ENCODE results near the gene PAQR7. TPM values are rescaled to one million over a fixed set of nuclear protein-coding genes. Genes with fewer than 3 reads are reported as not detected.
A peak's percentile ranks its signal among the peaks of the same experiment; 100 is the strongest.

The PAQR7 gene
- 10 to 100 TPM in 3 of 4 donors, 1 to 10 TPM in 1; 6.6 to 18.3 (median 12.1) TPM for total RNA-seq

GRCh38 chr1:25875154-25875855 lies at the start of gene PAQR7:
PAQR7 (minus strand) TSS chr1:25875708; CDS start chr1:25863839, 11,869 bp downstream.
- intact Hi-C loops (cut with DNase I): no loop called here
- WGBS, 2 donors: 0 to 4% methylated on average over 9 to 19 of the region's 75 CpGs
- no peaks in the 10 kb centered on the region for H3K27me3 ChIP-seq
- H3K4me3 ChIP-seq: peak within 1 kb of the TSS; percentile 69 to 79 (median 75)
- peaks cover 40 to 95% (median 58%) of the 10 kb centered on the region in 3 donors for H3K4me1 ChIP-seq
- peak in 1 of 6 experiments; percentile 5 for TF ChIP-seq CTCF (IDR thresholded peaks at IDR 0.05)
- TF ChIP-seq POLR2A (IDR thresholded peaks at IDR 0.05): peak in 2 of 4 donors; percentile 58
- H3K9me3 ChIP-seq: no peaks in the 10 kb centered on the region
- no peak for DNase-seq
- peak within 1 kb of the TSS; percentile 85 to 96 (median 92) for H3K27ac ChIP-seq
- H3K36me3 ChIP-seq: peaks cover 0 to 3% (median 0%) of the 10 kb centered on the region in 3 donors

- TF ChIP-seq CTCF (IDR thresholded peaks at IDR 0.05) (no peak), POLR2A (IDR thresholded peaks at IDR 0.05) (no peak)
- Histone ChIP-seq H3K27me3 (peaks cover 0 to 13% (median 0%) of the 10 kb centered on the region in 4 donors), H3K4me3 (no peak overlapping the region), H3K4me1 (peaks cover 3 to 43% (median 17%) of the 10 kb centered on the region in 3 donors), H3K36me3 (no peaks in the 10 kb centered on the region), H3K9me3 (no peaks in the 10 kb centered on the region), H3K27ac (no peak overlapping the region)
- no peak for DNase-seq
- intact Hi-C loops (cut with DNase I): no loop called here
- 54 to 60% methylated on average over 2 of the region's 2 CpGs for WGBS, 2 donors
Observed at GRCh38 chr1:25924454-25924853, 48.9 kb upstream of the PAQR7 start.

GRCh38 chr1:25922971-25923552 lies 47.6 kb upstream of the PAQR7 start:
- DNase-seq: no peak
- peak overlapping the region; percentile 74 to 88 (median 82) for H3K27ac ChIP-seq

GRCh38 chr1:25922056-25922970 lies 46.8 kb upstream of the PAQR7 start:
- Histone ChIP-seq H3K4me1 (peaks cover 3 to 25% (median 15%) of the 10 kb centered on the region in 3 donors), H3K9me3 (no peaks in the 10 kb centered on the region), H3K36me3 (no peaks in the 10 kb centered on the region), H3K27ac (peak overlapping the region; percentile 74 to 88 (median 82)), H3K27me3 (peaks cover 0 to 13% (median 0%) of the 10 kb centered on the region in 4 donors), H3K4me3 (peak overlapping the region; percentile 35 to 70 (median 54))
- WGBS, 2 donors: 31 to 65% methylated on average over 7 to 16 of the region's 49 CpGs
- no peak for DNase-seq
- intact Hi-C loops (cut with DNase I): no loop called here
- no peak for TF ChIP-seq CTCF (IDR thresholded peaks at IDR 0.05)
- TF ChIP-seq POLR2A (IDR thresholded peaks at IDR 0.05): no peak

More at GRCh38 chr1:25922971-25923552, 47.6 kb upstream of the PAQR7 start:
- no peak for TF ChIP-seq CTCF (IDR thresholded peaks at IDR 0.05)
- TF ChIP-seq POLR2A (IDR thresholded peaks at IDR 0.05): peak in 2 of 4 donors; percentile 11 to 33
- peaks cover 3 to 32% (median 15%) of the 10 kb centered on the region in 3 donors for H3K4me1 ChIP-seq
- intact Hi-C loops (cut with DNase I): no loop called here
- peak overlapping the region; percentile 35 to 70 (median 54) for H3K4me3 ChIP-seq
- 2 to 4% methylated on average over 9 to 26 of the region's 32 CpGs for WGBS, 2 donors
- no peaks in the 10 kb centered on the region for H3K36me3 ChIP-seq
- H3K27me3 ChIP-seq: peaks cover 0 to 13% (median 0%) of the 10 kb centered on the region in 4 donors
- no peaks in the 10 kb centered on the region for H3K9me3 ChIP-seq

Data from esophagus squamous epithelium (tissue), 5 donors.